ENCODE results near the gene KCTD5.
"Not testable (repeated sequence)": the region's sequence is repeated elsewhere in the genome, so short reads cannot be mapped to it uniquely, and the experiment has no call there.

KCTD5 gene

GRCh38 chr16:2710021-2710710 lies 27.8 kb downstream of the KCTD5 start:
- DNase-seq (ENCODE audit: low spot score): no peak

GRCh38 chr16:2710711-2711231 lies 28.4 kb downstream of the KCTD5 start:
- DNase-seq (ENCODE audit: low spot score): no peak

- no peak for DNase-seq (ENCODE audit: low spot score)
Observed at GRCh38 chr16:2711370-2712062, 29.2 kb downstream of the KCTD5 start.

- no peak for DNase-seq (ENCODE audit: low spot score)
Observed at GRCh38 chr16:2712063-2712441, 29.7 kb downstream of the KCTD5 start.

- no peak for DNase-seq (ENCODE audit: low spot score)
Observed at GRCh38 chr16:2712546-2712945, 30.2 kb downstream of the KCTD5 start.

DNA sequence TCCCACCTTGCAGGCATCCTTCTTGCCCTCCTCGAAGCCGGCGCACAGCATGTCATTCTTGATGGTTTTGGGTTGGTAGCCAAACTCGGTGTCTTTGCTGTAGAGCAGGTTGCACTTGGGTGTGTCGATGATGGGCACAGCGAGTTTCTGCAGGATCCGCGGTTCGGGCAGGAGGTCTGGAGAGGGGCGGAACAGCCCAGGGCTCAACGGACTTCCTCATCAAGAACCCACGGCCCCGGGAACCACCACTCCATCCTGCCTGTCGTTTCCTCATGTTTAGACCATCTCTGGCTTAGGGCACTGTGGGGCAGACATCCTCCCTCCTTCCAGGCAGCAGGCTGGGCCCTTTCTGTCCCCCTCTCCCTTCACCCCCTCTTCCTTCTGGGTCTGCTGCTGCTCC lies 31.2 kb downstream of the KCTD5 start:
- DNase-seq (ENCODE audit: low spot score): no peak

DNA sequence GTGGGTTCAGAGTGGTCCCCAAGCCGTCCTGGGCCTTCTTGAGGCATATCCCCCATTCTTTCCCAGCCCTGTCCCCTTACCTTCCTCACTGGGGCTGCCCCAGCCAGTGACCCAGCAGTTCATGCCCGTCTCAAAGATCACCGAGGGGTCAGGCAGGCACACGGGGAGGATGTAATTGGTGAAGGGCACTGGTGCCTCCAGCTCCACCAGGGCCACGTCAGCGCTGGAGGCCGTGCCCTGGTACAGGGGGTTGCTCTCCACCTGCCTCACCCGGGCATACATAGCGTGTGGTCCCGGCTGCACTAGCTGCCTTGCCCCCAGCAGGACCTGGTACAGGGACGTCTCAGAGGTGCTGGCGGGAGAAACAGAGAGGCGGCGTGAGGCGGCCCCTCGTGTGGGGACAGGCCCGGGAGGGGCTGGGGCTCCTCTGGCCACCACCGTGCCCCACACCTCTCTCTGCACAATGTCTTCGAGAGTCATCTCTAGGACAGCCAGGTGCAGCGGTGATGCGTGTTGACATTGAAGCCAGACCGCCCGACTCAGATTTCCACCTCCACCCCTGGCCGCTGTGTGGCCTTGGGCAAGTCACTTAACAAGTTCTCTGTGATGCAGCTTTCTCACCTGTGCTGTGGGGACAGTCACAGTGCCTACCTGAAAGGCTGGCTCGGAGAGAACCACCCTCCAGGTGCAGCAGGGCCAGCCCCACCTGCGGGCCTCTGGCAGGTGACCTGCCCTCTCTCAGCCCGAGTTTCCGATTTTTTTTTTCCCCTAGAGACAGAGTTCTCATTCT lies 31.9 kb downstream of the KCTD5 start:
- DNase-seq (ENCODE audit: low spot score): no peak

GRCh38 chr16:2715064-2715463 lies 32.7 kb downstream of the KCTD5 start:
- no peak for DNase-seq (ENCODE audit: low spot score)

GRCh38 chr16:2715519-2715918 lies 33.2 kb downstream of the KCTD5 start:
- DNase-seq (ENCODE audit: low spot score): peak; percentile 12

DNA sequence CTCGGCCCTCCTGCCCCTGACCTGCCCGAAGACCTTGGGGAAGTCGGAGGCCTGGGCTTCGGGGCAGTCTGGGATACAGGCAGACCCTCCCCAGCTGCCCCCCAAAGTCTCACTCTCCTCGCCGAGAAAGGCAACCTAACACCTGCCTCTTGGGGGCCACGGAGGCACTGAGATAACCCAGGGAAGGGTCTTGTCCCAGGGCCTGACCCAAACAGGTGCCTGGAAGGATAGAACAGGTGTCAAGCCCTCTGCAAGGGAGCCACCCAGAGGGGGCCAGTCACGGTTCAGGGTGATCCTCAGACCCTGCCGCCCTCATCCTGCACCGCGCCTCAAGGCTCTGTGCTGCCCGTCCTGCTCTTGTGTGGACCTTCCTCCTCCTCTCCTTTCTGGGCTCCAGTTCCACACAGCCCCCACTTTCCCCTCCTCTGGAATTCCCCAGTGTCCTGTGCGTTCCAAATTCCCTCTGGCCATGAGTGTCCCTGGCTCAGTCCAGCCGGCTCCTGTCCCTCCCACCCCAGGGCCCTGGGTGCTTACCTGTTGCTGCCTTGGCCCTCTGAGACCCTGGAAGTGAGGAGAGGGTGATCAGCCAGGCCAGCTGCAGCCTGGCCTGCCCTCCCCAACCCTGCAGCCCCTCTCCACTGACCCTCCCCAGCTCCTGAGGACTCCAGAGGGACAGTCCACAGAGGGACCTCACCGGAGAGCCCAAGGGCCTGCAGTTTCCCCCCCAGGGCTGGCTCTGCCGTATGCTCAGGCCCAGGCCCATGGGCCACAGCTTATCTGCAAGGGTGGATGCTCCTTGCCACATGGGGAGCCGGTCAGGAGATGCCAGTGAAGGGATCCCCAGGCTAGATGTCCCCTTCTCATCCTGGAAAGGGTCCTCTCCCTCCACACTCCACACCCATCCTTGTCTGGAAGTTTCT lies 33.9 kb downstream of the KCTD5 start:
- no peak for DNase-seq (ENCODE audit: low spot score)

- no peak for DNase-seq (ENCODE audit: low spot score)
Observed at GRCh38 chr16:2716948-2717347, 34.6 kb downstream of the KCTD5 start.

DNA sequence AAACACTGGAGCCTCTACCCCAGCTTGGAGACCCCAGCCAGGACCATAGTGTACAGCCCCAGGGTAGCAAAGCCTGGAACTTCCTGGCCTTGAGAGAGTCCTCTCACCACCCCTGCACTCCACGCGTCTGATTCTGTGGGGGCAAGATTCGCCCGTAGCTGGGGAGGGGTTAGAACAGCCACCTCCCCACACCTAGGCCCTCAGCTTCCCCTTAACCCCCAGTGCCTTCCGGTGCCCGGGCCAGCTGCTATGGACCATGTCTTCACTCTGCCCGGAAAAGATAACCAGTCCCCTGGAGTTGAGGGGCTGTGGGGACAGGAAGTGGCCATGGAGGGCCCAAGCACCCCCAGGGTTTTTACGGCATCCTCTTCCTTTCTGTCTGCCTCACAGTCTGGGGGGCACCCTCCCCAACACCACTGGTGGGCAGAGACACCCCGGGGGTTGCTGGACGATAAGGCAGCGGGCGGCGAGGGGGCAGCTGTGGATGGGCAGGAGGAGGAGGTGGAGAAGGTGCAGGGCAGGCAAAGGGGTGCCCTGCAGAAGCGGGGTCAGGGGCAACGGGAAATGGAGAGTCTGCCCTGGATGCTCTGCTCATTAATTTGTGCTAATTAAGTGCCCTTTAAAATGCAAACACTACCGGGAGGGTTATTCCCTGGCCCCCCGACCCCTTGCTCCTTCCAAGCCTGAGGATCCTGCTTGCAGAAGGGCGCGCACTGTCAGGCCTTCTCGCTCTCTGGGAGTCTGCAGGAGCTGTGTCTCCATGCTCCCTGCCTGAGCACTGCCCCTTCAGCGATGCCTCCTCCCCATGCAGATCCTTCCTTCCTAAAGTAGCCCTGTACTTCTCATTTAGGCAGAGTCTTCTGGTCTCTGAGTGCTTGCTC lies 35.3 kb downstream of the KCTD5 start:
- DNase-seq (ENCODE audit: low spot score): no peak

- DNase-seq (ENCODE audit: low spot score): no peak
Observed at GRCh38 chr16:2719328-2720063, 37.2 kb downstream of the KCTD5 start.

DNA sequence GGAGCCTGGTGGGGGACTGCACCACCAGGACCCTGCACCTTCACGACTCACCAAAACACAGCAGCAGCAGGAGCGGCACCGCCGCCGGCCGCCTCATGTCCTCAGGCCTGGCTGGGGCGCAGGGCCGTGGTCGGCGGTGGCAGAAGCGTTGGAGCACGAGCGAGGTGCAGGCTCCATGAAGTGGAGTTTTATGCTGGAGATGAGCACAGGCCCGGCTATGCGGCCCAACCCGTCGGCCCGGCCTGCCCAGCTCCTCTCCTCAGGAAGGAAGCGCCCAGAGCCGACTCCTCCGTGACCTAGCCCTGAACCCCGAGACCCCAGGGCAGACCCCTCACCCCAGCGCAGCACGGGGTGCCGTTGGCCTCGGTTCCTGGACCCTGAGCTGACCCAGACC lies 37.7 kb downstream of the KCTD5 start, which contains the start of gene PRSS27:
Gene PRSS27 (minus strand): TSS at position 161 of the 394 bp plus-strand sequence. CDS start 64 bp downstream, at position 97.
- no peak for DNase-seq (ENCODE audit: low spot score)

GRCh38 chr16:2720719-2721633 lies 38.7 kb downstream of the KCTD5 start:
- DNase-seq (ENCODE audit: low spot score): peak; percentile 65

- DNase-seq (ENCODE audit: low spot score): not testable (repeated sequence)
Observed at GRCh38 chr16:2721634-2722173, 39.4 kb downstream of the KCTD5 start.

GRCh38 chr16:2724088-2724676 lies 41.9 kb downstream of the KCTD5 start:
- DNase-seq (ENCODE audit: low spot score): no peak

GRCh38 chr16:2724816-2725348 lies 42.6 kb downstream of the KCTD5 start:
- no peak for DNase-seq (ENCODE audit: low spot score)

Data from hematopoietic multipotent progenitor cell treated with erythropoietin and hydrocortisone succinate and interleukin-3 and kit ligand, for 15 days (in vitro differentiated cells).